Sigmoid colon (tissue), 4 donors: ENCODE results near the gene SDC1.

Source experiments
- CTCF ChIP-seq, 4 experiments: fragments of 450-650 bp in 3 of 4; fragments of 200-600 bp in 1 of 4; IDR thresholded peaks; one replicate each; pipeline ENCODE4 v1.5.1; 2016 to 2019; ENCODE audit warnings: antibody characterized with exemption in 4 of 4, mild to moderate bottlenecking in 3 of 4, moderate library complexity in 2 of 4
- POLR2A ChIP-seq, 2 donors: fragments of 450-650 bp; IDR thresholded peaks; one replicate each; pipeline ENCODE4 v1.6.1; 2016; ENCODE audit warnings: antibody characterized with exemption in 2 of 2, mild to moderate bottlenecking in 2 of 2, moderate library complexity in 2 of 2
- POLR2AphosphoS5 ChIP-seq, 4 donors: sonication (generic); formaldehyde crosslinking; IDR thresholded peaks; one replicate each; pipeline ENCODE4 v1.6.1; 2017; ENCODE audit warnings: antibody characterized with exemption in 4 of 4

GRCh38 chr2:20181761-20182160, 43.2 kb downstream of the SDC1 start:
- no peak for TF ChIP-seq POLR2A (IDR thresholded peaks at IDR 0.05)
- no peak for TF ChIP-seq CTCF (IDR thresholded peaks at IDR 0.05)
- TF ChIP-seq POLR2AphosphoS5 (IDR thresholded peaks at IDR 0.05), result no peak
